H1 (cell line): ENCODE measurements around the gene RESP18. TPM values are rescaled to one million over a fixed set of nuclear protein-coding genes. Genes with fewer than 3 reads are reported as not detected.

Source experiments
- CTCF ChIA-PET: fragments of 300-600 bp; sonication (Branson Sonifier 250); formaldehyde crosslinking; loops from one replicate; lab custom pipeline; 2021; ENCODE audit not compliant: partially characterized antibody; lab: Charles Lee
- POLR2A ChIA-PET: fragments of 300-600 bp; sonication (Branson Sonifier 250); formaldehyde crosslinking; loops from one replicate; lab custom pipeline; 2021; ENCODE audit warnings: inconsistent platforms; ENCODE audit not compliant: partially characterized antibody; lab: Charles Lee
- DNase-seq, 2 experiments: peaks; one replicate each; pipeline versions ENCODE4 v3.0.0 to v3.0.0-alpha.2; 2010 to 2022; ENCODE audit warnings: low spot score in 2 of 2, low read depth in 1 of 2, mixed read lengths in 1 of 2
- FAIRE-seq: peaks from 2 replicates; lab custom pipeline; 2011; peaks lifted over from hg19 to GRCh38; lab: Jason Lieb, UNC
- H2AFZ ChIP-seq: 2 replicates; pipeline ENCODE4 v1.8.1; 2012; ENCODE audit warnings: low read length, inconsistent platforms
- H2AK5ac ChIP-seq: 2 replicates; pipeline ENCODE4 v1.6.1; 2013; ENCODE audit warnings: low read depth, low read length
- H2BK120ac ChIP-seq: replicated peaks from 2 replicates; pipeline ENCODE3; 2013; ENCODE audit warnings: low read depth, low read length, inconsistent platforms
- H2BK12ac ChIP-seq: 2 replicates; pipeline ENCODE4 v1.6.1; 2013; ENCODE audit warnings: low read depth, low read length
- H2BK15ac ChIP-seq: 2 replicates; pipeline ENCODE4 v1.6.1; 2013; ENCODE audit warnings: low read length
- H2BK20ac ChIP-seq: 2 replicates; pipeline ENCODE4 v1.6.1; 2013; ENCODE audit warnings: low read length
- H2BK5ac ChIP-seq: 2 replicates; pipeline ENCODE4 v1.6.1; 2013; ENCODE audit warnings: low read depth, low read length
- H3K14ac ChIP-seq: 2 replicates; pipeline ENCODE4 v1.6.1; 2013; ENCODE audit warnings: inconsistent platforms; ENCODE audit not compliant: insufficient read length
- H3K18ac ChIP-seq: 2 replicates; pipeline ENCODE4 v1.6.1; 2013; ENCODE audit warnings: low read length; ENCODE audit errors: extremely low read depth
- H3K23ac ChIP-seq: 2 replicates; pipeline ENCODE4 v1.6.1; 2013; ENCODE audit warnings: inconsistent platforms; ENCODE audit not compliant: insufficient read length
- H3K23me2 ChIP-seq: 2 replicates; pipeline ENCODE4 v1.6.1; 2013; ENCODE audit warnings: low read depth, low read length
- H3K27ac ChIP-seq: 2 replicates; pipeline ENCODE4 v1.6.1; 2011; ENCODE audit warnings: low read depth, low read length, inconsistent platforms
- H3K27me3 ChIP-seq, 4 experiments: replicated peaks in 1 of 4; 1 replicate in 1 of 4; 2 replicates in 3 of 4; pipeline versions ENCODE4 v1.6.1 to v1.8.1; 2011 to 2013; ENCODE audit warnings: low read length in 3 of 4, mild to moderate bottlenecking in 3 of 4, inconsistent platforms in 2 of 4, mixed read lengths in 2 of 4, moderate library complexity in 1 of 4; ENCODE audit not compliant: control insufficient read depth in 3 of 4, insufficient read depth in 3 of 4; ENCODE audit errors: extremely low read depth in 1 of 4
- H3K36me3 ChIP-seq, 4 experiments: 2 replicates each; pipeline versions ENCODE4 v1.6.1 to v1.8.1; 2011 to 2013; ENCODE audit warnings: mild to moderate bottlenecking in 4 of 4, low read length in 3 of 4, moderate library complexity in 2 of 4, control low read depth in 1 of 4, inconsistent platforms in 1 of 4; ENCODE audit not compliant: insufficient read depth in 4 of 4, control insufficient read depth in 2 of 4
- H3K4ac ChIP-seq: replicated peaks from 2 replicates; pipeline ENCODE3; 2013; ENCODE audit warnings: low read length, low read depth, mixed read lengths, inconsistent platforms; ENCODE audit not compliant: insufficient read length
- H3K4me1 ChIP-seq, 4 experiments: replicated peaks in 1 of 4; 1 replicate in 1 of 4; 2 replicates in 3 of 4; pipeline versions ENCODE4 v1.6.1 to v1.8.1; 2011 to 2013; ENCODE audit warnings: low read length in 3 of 4, inconsistent platforms in 2 of 4, mixed read lengths in 1 of 4; ENCODE audit not compliant: insufficient read depth in 4 of 4, control insufficient read depth in 3 of 4
- H3K4me2 ChIP-seq, 2 experiments: 2 replicates each; pipeline versions ENCODE4 v1.6.1 to v1.8.1; 2011 to 2013; ENCODE audit warnings: low read depth in 2 of 2, low read length in 2 of 2, control low read depth in 1 of 2, inconsistent platforms in 1 of 2, mild to moderate bottlenecking in 1 of 2; ENCODE audit not compliant: insufficient read depth in 1 of 2
- H3K4me3 ChIP-seq, 4 experiments: fragments of 200-600, 300-600 bp in 1 of 4; sonication (generic), shearing (Covaris generic), sonication (Bioruptor Twin) in 1 of 4; 2 replicates each; pipeline versions ENCODE4 v1.5.1 to v1.8.1; 2011 to 2016; ENCODE audit warnings: low read length in 4 of 4, low read depth in 3 of 4, control low read depth in 2 of 4, inconsistent platforms in 2 of 4, mild to moderate bottlenecking in 2 of 4, mixed read lengths in 1 of 4, moderate library complexity in 1 of 4; ENCODE audit not compliant: insufficient read depth in 2 of 4; ENCODE audit errors: extremely low read depth in 1 of 4
- H3K56ac ChIP-seq: replicated peaks from 2 replicates; pipeline ENCODE3; 2013; ENCODE audit warnings: low read depth, mild to moderate bottlenecking, mixed read lengths, low read length, inconsistent platforms; ENCODE audit not compliant: insufficient read length
- H3K79me1 ChIP-seq: 2 replicates; pipeline ENCODE4 v1.6.1; 2013; ENCODE audit warnings: low read depth, low read length, control low read depth
- H3K79me2 ChIP-seq, 2 experiments: 2 replicates each; pipeline versions ENCODE4 v1.6.1 to v1.8.1; 2012 to 2013; ENCODE audit warnings: low read length in 2 of 2, mild to moderate bottlenecking in 2 of 2, inconsistent platforms in 1 of 2; ENCODE audit not compliant: insufficient read depth in 2 of 2, control insufficient read depth in 1 of 2
- H3K9ac ChIP-seq, 4 experiments: replicated peaks in 1 of 4; 1 replicate in 1 of 4; 2 replicates in 3 of 4; pipeline versions ENCODE4 v1.6.1 to v1.8.1; 2011 to 2013; ENCODE audit warnings: low read depth in 3 of 4, low read length in 3 of 4, control low read depth in 2 of 4, mild to moderate bottlenecking in 2 of 4, moderate library complexity in 2 of 4, inconsistent platforms in 1 of 4; ENCODE audit errors: extremely low read depth in 1 of 4
- H3K9me3 ChIP-seq, 2 experiments: 2 replicates each; pipeline versions ENCODE4 v1.6.1 to v1.8.1; 2012 to 2013; ENCODE audit warnings: mild to moderate bottlenecking in 2 of 2, moderate library complexity in 2 of 2, control low read depth in 1 of 2, inconsistent platforms in 1 of 2, low read depth in 1 of 2, low read length in 1 of 2, mixed read lengths in 1 of 2; ENCODE audit not compliant: insufficient read depth in 2 of 2
- H4K20me1 ChIP-seq, 2 experiments: replicated peaks in 1 of 2; 2 replicates each; pipeline versions ENCODE3 to v1.8.1; 2011 to 2013; ENCODE audit warnings: inconsistent platforms in 2 of 2, low read length in 2 of 2, mild to moderate bottlenecking in 1 of 2; ENCODE audit not compliant: insufficient read depth in 2 of 2, control insufficient read depth in 1 of 2
- H4K5ac ChIP-seq: 2 replicates; pipeline ENCODE4 v1.6.1; 2013; ENCODE audit warnings: low read length, low read depth, mixed read lengths, inconsistent platforms; ENCODE audit not compliant: insufficient read length
- H4K8ac ChIP-seq: 2 replicates; pipeline ENCODE4 v1.8.0; 2013; ENCODE audit warnings: mild to moderate bottlenecking, moderate library complexity, low read length, inconsistent platforms; ENCODE audit not compliant: insufficient read depth; ENCODE audit errors: extremely low read depth
- H4K91ac ChIP-seq: replicated peaks from 2 replicates; pipeline ENCODE3; 2013; ENCODE audit warnings: low read length, mixed read lengths, inconsistent platforms; ENCODE audit not compliant: insufficient read length
- BACH1 ChIP-seq: IDR thresholded peaks from 2 replicates; pipeline ENCODE4 v1.6.1; 2012; ENCODE audit warnings: low read length, improper control_type of control experiment
- CTCF ChIP-seq, 3 experiments: IDR thresholded peaks; 1 replicate in 2 of 3; 2 replicates in 1 of 3; pipeline versions ENCODE4 v1.5.1 to v1.6.1; 2011; ENCODE audit warnings: low read length in 3 of 3, mild to moderate bottlenecking in 3 of 3, inconsistent platforms in 2 of 3, low read depth in 1 of 3, moderate library complexity in 1 of 3; ENCODE audit not compliant: insufficient read depth in 1 of 3; ENCODE audit errors: control extremely low read depth in 1 of 3
- HDAC2 ChIP-seq, 2 experiments: fragments of 300-600 bp in 1 of 2; sonication (generic) in 1 of 2; IDR thresholded peaks; 2 replicates each; pipeline ENCODE4 v1.6.1; 2011 to 2012; ENCODE audit warnings: low read depth in 2 of 2, low read length in 2 of 2, mild to moderate bottlenecking in 2 of 2, moderate library complexity in 2 of 2, borderline replicate concordance in 1 of 2, inconsistent platforms in 1 of 2
- JUND ChIP-seq: IDR thresholded peaks from 2 replicates; pipeline ENCODE4 v1.6.1; 2011; ENCODE audit warnings: mild to moderate bottlenecking, improper control_type of control experiment, low read length
- POLR2AphosphoS5 ChIP-seq: IDR thresholded peaks from 2 replicates; pipeline ENCODE4 v1.6.1; 2011; ENCODE audit warnings: low read depth, low read length
- RFX5 ChIP-seq: IDR thresholded peaks from 2 replicates; pipeline ENCODE4 v1.6.1; 2011; ENCODE audit warnings: low read depth, low read length, improper control_type of control experiment, borderline replicate concordance
- SIN3A ChIP-seq, 2 experiments: IDR thresholded peaks in 1 of 2; conservative IDR thresholded peaks in 1 of 2; 2 replicates each; pipeline ENCODE4 v1.6.1; 2011 to 2012; ENCODE audit warnings: low read length in 2 of 2, improper control_type of control experiment in 1 of 2, low read depth in 1 of 2, mild to moderate bottlenecking in 1 of 2
- SIX5 ChIP-seq: IDR thresholded peaks from 2 replicates; pipeline ENCODE4 v1.6.1; 2011; ENCODE audit warnings: mild to moderate bottlenecking, low read depth, low read length
- SP4 ChIP-seq: IDR thresholded peaks from 2 replicates; pipeline ENCODE4 v1.6.1; 2012; ENCODE audit warnings: low read length, inconsistent platforms
- YY1 ChIP-seq: IDR thresholded peaks from 2 replicates; pipeline ENCODE4 v1.6.1; 2011; ENCODE audit warnings: low read depth, mild to moderate bottlenecking, low read length
- WGBS, 2 experiments: shearing (Covaris generic) in 1 of 2; methylation state at CpG; one replicate each; pipeline versions ENCODE4 v1.1.6 to v1.1.7; 2013 to 2015; ENCODE audit warnings: low lambda C conversion rate in 2 of 2, mixed read lengths in 2 of 2, inconsistent platforms in 1 of 2, low coverage in 1 of 2, missing lambda C conversion rate in 1 of 2; ENCODE audit not compliant: insufficient replicate concordance in 2 of 2, insufficient coverage in 1 of 2, insufficient read length in 1 of 2; ENCODE audit errors: extremely low coverage in 1 of 2, missing lambda C conversion rate in 1 of 2; 5-methylcytosine and 5-hydroxymethylcytosine counted together
- polyA plus RNA-seq, 7 experiments: library from polyadenylated mRNA; depleted of rRNA in 3 of 7; stranded (reverse) in 5 of 7; unstranded in 2 of 7; fragments of >200 nt in 5 of 7; fragments of 200-250 nt in 2 of 7; gene quantifications; 1 replicate in 5 of 7; 2 replicates in 1 of 7; 4 replicates in 1 of 7; pipeline versions ENCODE4 v1.2.1 to v1.2.3, GENCODE V29; 2011 to 2013; ENCODE audit warnings: missing spikeins in 2 of 7, mixed read lengths in 2 of 7
- total RNA-seq: library from RNA; stranded (reverse); fragmentation: NEBNext Ultra II Directional; extraction: Animal tissue kit (Norgen Biotek cat#: 25700); gene quantifications from 2 replicates; pipeline ENCODE4 v1.2.1, GENCODE V29; 2021

RESP18 gene
- total and polyA plus RNA-seq, 2 of the 8 experiments (the other 6 are each of a cell fraction or from before 2014, with no cell fraction given): not detected

DNA sequence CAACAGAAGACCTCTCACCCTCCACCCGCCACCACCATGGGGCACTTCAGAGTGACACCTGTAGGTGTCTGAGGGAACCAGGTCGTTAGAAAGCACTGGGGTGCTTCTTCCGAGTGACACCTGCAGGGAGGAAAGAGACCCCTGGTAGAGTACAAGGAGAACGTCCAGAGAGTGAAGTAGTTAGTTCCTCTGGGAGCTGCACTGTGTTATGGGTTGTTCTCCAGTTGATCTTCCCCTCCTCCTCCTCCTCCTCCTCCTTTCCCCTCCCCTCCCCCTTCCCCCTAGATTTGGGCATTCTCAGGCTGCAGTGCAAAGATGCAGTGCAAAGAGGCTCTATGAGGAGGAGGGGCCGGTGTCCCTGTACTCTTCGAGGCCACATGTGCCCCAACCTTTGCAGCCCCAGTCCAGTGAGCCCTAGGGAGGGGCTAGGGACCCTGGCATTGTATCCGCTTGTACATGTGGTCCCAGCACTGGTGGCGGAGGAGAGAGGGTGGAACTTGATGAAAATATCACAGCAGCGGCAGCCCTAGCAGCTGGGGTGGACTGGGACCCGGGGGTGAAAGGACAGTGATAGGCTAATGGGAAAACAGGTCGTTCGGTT is 52.5 kb downstream of the RESP18 start:
- no peak overlapping the region for H2AK5ac ChIP-seq
- H3K4ac ChIP-seq: no peak overlapping the region
- no peak overlapping the region for H2AFZ ChIP-seq
- H3K18ac ChIP-seq: peak overlapping the region; percentile 13; the same call in 1 of the 2 replicates
- H3K23ac ChIP-seq: no peak overlapping the region
- H3K27me3 ChIP-seq: no peaks in the 10 kb centered on the region; a peak in 1 of 7 replicates
- no peak overlapping the region for H4K5ac ChIP-seq
- no peak overlapping the region for H2BK120ac ChIP-seq
- peak overlapping the region in 2 of 4 experiments; percentile 8 to 26; a peak in 1 of 7 replicates for H3K9ac ChIP-seq
- H2BK20ac ChIP-seq: no peak overlapping the region
- ChIA-PET CTCF (interaction anchor here (0.7 to 12.1 kb wide), 6 partner anchors 12 to 108 kb away, joined by 3 to 220 read pairs (median 14); partner anchors contain the start of genes DNPEP, GLB1L, STK16 and TUBA4A), POLR2A (interaction anchor here (1.0 to 4.5 kb wide), 6 partner anchors 14 to 104 kb away, joined by 3 to 33 read pairs (median 8); partner anchors contain the start of genes ATG9A, GLB1L, PTPRN and STK16)
- no peak overlapping the region for H3K27ac ChIP-seq
- H3K9me3 ChIP-seq: no peaks in the 10 kb centered on the region
- no peak overlapping the region for H3K56ac ChIP-seq
- DNase-seq: no peak
- H2BK12ac ChIP-seq: no peak overlapping the region
- no peak overlapping the region for H4K8ac ChIP-seq
- no peaks in the 10 kb centered on the region for H3K79me2 ChIP-seq
- peaks cover 0 to 4% (median under 1%) of the 10 kb centered on the region in 4 experiments; a peak in 3 of 8 replicates for H3K36me3 ChIP-seq
- no peak for FAIRE-seq
- 63% methylated on average over 10 of the region's 12 CpGs; no CpG with 5 or more reads in 1 of the 2 experiments for WGBS, 2 experiments
- peaks cover 8% of the 10 kb centered on the region; the same call in 1 of the 2 replicates for H3K23me2 ChIP-seq
- H3K79me1 ChIP-seq: no peaks in the 10 kb centered on the region; the same call in 1 of the 2 replicates
- H2BK15ac ChIP-seq: no peak overlapping the region
- peaks cover 9 to 23% (median 12%) of the 10 kb centered on the region in 4 experiments; a peak in 6 of 7 replicates for H3K4me1 ChIP-seq
- peak overlapping the region; percentile 73 to 87 for H3K4me2 ChIP-seq
- no peak overlapping the region for H2BK5ac ChIP-seq
- no peaks in the 10 kb centered on the region for H4K20me1 ChIP-seq
- no peak overlapping the region for H4K91ac ChIP-seq
- H3K14ac ChIP-seq: no peak overlapping the region
- peak overlapping the region; percentile 45 to 75 (median 52) for H3K4me3 ChIP-seq
- TF ChIP-seq HDAC2 (IDR thresholded peaks at IDR 0.05; ENCODE audit: borderline replicate concordance in 1 of 2, low read depth in 2 of 2, low read length in 2 of 2) (no peak), SIN3A (conservative IDR thresholded peaks at IDR 0.05 in 1 of 2, IDR thresholded peaks at IDR 0.05 in 1 of 2; ENCODE audit: low read depth in 1 of 2, low read length in 2 of 2) (no peak), JUND (no peak), YY1 (no peak), SP4 (no peak), POLR2AphosphoS5 (no peak), RFX5 (no peak), BACH1 (no peak), CTCF (IDR thresholded peaks at IDR 0.05; ENCODE audit: control extremely low read depth in 1 of 3, insufficient read depth in 1 of 3, low read depth in 1 of 3, low read length in 3 of 3) (no peak), SIX5 (no peak)
